ENCODE data around the gene ATP8A2.

ATP8A2 gene

DNA sequence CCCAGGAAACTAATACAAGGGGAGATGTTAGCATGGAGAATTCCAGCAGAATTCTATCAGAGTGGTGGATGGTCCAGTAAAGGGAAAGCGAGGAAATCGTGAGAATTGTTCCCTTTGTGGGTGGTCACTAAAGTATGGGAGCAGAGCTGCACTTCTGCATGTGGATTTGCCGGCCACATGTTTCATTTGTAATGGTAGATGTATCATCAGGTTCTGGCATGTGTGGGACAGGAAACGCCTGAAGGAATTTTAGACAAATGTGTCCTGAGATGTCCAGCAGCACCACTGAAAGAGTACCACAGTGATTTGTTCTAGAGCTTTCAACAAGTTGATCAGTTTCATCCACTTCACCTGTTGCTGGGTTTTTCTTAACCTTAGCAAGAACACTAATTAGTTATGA lies 371.6 kb downstream of the ATP8A2 start:
- Histone ChIP-seq H3K4me1 (ENCODE audit: control insufficient read depth in 1 of 2, insufficient read depth in 1 of 2, low read depth in 1 of 2, low read length in 1 of 2) (no peaks in the 10 kb centered on the region), H3K27me3 (no peaks in the 10 kb centered on the region), H3K4me3 (ENCODE audit: low read depth in 1 of 2, low read length in 1 of 2) (no peak overlapping the region), H3K36me3 (no peaks in the 10 kb centered on the region), H3K9me3 (no peaks in the 10 kb centered on the region), H3K27ac (no peak overlapping the region)
- TF ChIP-seq, protein P1, sequence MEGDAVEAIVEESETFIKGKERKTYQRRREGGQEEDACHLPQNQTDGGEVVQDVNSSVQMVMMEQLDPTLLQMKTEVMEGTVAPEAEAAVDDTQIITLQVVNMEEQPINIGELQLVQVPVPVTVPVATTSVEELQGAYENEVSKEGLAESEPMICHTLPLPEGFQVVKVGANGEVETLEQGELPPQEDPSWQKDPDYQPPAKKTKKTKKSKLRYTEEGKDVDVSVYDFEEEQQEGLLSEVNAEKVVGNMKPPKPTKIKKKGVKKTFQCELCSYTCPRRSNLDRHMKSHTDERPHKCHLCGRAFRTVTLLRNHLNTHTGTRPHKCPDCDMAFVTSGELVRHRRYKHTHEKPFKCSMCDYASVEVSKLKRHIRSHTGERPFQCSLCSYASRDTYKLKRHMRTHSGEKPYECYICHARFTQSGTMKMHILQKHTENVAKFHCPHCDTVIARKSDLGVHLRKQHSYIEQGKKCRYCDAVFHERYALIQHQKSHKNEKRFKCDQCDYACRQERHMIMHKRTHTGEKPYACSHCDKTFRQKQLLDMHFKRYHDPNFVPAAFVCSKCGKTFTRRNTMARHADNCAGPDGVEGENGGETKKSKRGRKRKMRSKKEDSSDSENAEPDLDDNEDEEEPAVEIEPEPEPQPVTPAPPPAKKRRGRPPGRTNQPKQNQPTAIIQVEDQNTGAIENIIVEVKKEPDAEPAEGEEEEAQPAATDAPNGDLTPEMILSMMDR (IDR thresholded peaks at IDR 0.05): no peak

DNA sequence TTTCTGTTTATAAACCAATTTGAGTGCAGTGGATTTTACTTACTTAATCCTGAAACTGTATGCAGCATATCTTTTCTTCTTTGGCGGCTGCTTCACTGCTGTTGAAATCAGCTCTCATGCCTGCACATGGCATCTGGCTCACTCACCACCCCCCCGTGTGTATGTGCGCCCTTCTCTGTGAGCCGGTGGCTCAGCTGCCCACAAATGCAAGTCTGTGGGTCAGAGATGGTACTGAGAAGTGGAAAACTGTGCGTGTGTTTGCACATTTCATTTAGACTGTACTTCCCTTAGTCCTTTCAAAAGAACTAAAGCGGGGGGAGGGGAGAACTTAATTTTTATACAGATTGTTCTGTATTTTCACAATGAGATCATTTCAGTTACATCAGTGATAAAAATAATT lies 372.4 kb downstream of the ATP8A2 start:
- Histone ChIP-seq H3K4me3 (ENCODE audit: low read depth in 1 of 2, low read length in 1 of 2) (no peak overlapping the region), H3K4me1 (ENCODE audit: control insufficient read depth in 1 of 2, insufficient read depth in 1 of 2, low read depth in 1 of 2, low read length in 1 of 2) (no peaks in the 10 kb centered on the region), H3K27ac (no peak overlapping the region), H3K9me3 (no peaks in the 10 kb centered on the region), H3K27me3 (no peaks in the 10 kb centered on the region), H3K36me3 (no peaks in the 10 kb centered on the region)
- TF ChIP-seq, protein P1 (IDR thresholded peaks at IDR 0.05): no peak

DNA sequence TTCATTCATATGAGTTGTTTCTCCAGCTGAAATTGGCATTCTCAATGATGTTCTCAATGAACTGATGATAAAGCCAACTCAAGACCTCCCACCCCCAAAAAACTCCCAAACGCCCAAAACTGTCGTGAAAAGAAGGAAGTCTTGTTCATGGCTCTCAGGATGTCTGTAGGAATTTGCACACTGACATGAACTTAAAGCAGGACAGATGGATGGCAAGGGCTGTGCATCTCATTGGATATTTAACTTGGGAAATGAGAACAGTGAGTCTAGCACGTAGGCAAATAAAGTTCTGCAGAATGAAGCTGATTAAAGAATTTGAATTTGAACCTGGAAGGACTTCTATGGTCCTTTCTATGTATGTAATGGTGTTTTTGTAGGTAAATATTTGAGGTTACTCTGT lies 374.4 kb downstream of the ATP8A2 start:
- H3K4me1 ChIP-seq (ENCODE audit: control insufficient read depth in 1 of 2, insufficient read depth in 1 of 2, low read depth in 1 of 2, low read length in 1 of 2): no peaks in the 10 kb centered on the region
- no peak overlapping the region for H3K4me3 ChIP-seq (ENCODE audit: low read depth in 1 of 2, low read length in 1 of 2)

DNA sequence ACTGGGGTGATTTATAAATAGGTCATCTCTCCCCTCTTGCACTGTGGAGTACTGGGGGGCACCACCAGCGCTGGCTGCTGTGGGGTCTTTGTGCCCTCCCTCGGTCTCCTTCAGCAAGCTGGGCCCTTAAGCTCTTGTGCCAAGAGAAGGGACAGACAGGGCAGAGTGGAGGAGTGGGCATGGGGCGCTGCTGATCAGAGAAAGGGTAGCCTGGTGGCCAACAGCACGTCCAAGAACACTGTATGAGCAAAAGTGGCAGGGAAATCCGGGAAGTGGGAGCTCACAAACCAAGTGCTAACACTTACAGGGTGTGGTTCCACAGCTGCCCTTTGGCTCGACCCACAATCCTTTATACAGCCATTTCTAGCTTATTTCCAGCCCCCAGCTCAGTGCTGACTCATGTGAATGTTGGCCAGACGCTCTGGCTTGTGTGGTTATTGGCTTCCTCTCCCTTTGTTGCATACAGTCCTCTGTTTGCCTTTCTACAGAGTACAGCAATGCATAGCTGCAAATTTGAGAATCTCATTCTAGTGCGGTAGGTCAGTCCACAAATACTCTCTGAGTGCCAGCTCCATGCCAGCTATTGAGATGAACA lies 381.3 kb downstream of the ATP8A2 start:
- Histone ChIP-seq H3K4me3 (ENCODE audit: low read depth in 1 of 2, low read length in 1 of 2) (no peak overlapping the region), H3K27ac (no peak overlapping the region), H3K27me3 (no peaks in the 10 kb centered on the region), H3K9me3 (no peaks in the 10 kb centered on the region), H3K36me3 (no peaks in the 10 kb centered on the region), H3K4me1 (ENCODE audit: control insufficient read depth in 1 of 2, insufficient read depth in 1 of 2, low read depth in 1 of 2, low read length in 1 of 2) (no peaks in the 10 kb centered on the region)
- TF ChIP-seq, protein P1 (IDR thresholded peaks at IDR 0.05): no peak

More for the DNA sequence above, 374.4 kb downstream of the ATP8A2 start:
- no peaks in the 10 kb centered on the region for H3K36me3 ChIP-seq
- no peaks in the 10 kb centered on the region for H3K27me3 ChIP-seq
- H3K9me3 ChIP-seq: no peaks in the 10 kb centered on the region
- no peak overlapping the region for H3K27ac ChIP-seq
- TF ChIP-seq, protein P1 (IDR thresholded peaks at IDR 0.05): no peak

DNA sequence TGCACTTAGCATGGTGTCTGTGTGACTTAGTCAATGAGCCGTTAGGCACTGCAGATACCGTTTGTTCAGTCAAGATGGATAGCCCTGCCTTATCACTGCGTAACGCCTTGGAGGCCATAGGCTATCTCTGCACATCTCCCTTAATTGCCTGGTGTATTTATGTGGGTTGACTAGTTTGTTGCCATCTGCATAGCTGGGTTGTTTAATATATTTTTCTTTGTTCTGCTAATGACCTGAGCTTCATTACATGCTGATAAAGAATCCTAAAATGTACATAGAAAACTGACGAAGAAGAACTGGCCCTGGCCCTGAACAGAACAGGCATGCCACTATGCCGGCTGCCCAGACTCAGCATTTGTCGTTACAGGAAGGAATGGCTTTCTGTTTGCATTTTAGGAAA lies 382.2 kb downstream of the ATP8A2 start:
- no peaks in the 10 kb centered on the region for H3K9me3 ChIP-seq
- H3K27me3 ChIP-seq: no peaks in the 10 kb centered on the region
- TF ChIP-seq, protein P1 (IDR thresholded peaks at IDR 0.05): no peak
- H3K36me3 ChIP-seq: no peaks in the 10 kb centered on the region
- H3K27ac ChIP-seq: no peak overlapping the region
- no peaks in the 10 kb centered on the region for H3K4me1 ChIP-seq (ENCODE audit: control insufficient read depth in 1 of 2, insufficient read depth in 1 of 2, low read depth in 1 of 2, low read length in 1 of 2)
- H3K4me3 ChIP-seq (ENCODE audit: low read depth in 1 of 2, low read length in 1 of 2): no peak overlapping the region

DNA sequence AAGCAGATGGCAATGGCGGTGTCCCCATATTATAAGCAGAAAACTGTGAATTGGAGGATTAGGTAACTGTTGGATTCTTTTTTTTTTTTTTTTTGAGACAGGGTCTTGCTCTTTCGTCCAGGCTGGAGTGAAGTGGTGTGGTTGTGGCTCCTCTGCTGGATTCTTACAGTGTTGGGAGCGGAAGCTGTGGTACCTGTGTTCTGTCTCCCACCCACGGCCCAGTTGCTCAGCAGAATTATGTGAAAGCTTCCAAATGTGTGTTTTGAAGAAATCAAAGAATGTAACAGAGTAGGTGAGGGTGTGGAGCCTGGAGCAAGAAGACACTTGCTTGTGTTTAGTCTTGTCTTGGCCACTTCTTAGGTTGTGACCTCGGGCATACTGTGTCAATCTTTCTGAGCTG lies 384.5 kb downstream of the ATP8A2 start:
- Histone ChIP-seq H3K27ac (no peak overlapping the region), H3K9me3 (no peaks in the 10 kb centered on the region), H3K4me1 (ENCODE audit: control insufficient read depth in 1 of 2, insufficient read depth in 1 of 2, low read depth in 1 of 2, low read length in 1 of 2) (no peaks in the 10 kb centered on the region), H3K36me3 (no peaks in the 10 kb centered on the region), H3K27me3 (no peaks in the 10 kb centered on the region), H3K4me3 (ENCODE audit: low read depth in 1 of 2, low read length in 1 of 2) (no peak overlapping the region)
- TF ChIP-seq, protein P1 (IDR thresholded peaks at IDR 0.05): no peak

Measured in neutrophil (primary cell).